Ovary (tissue), 3 donors: Measurements from ENCODE around the gene ELMOD3.

Experiments
- CTCF ChIP-seq, 3 donors: fragments of 450-650 bp in 2 of 3; fragments of 200-600 bp in 1 of 3; IDR thresholded peaks; one replicate each; pipeline versions ENCODE4 v1.5.1 to v1.8.0; 2016 to 2022; ENCODE audit warnings: antibody characterized with exemption in 3 of 3, mild to moderate bottlenecking in 1 of 3
- EP300 ChIP-seq: sonication (generic); formaldehyde crosslinking; IDR thresholded peaks from one replicate; pipeline ENCODE4 v1.6.1; 2017; ENCODE audit warnings: antibody characterized with exemption
- donor health status: DM: no; HTN: no; CAD: no.

GRCh38 chr2:85437488-85438200 is 83.1 kb downstream of the ELMOD3 start:
- TF ChIP-seq EP300 = peak; percentile 76
- no peak for TF ChIP-seq CTCF (IDR thresholded peaks at IDR 0.05)
